ENCODE measurements around the gene ATP13A1.
"Not testable (repeated sequence)": the region's sequence is repeated elsewhere in the genome, so short reads cannot be mapped to it uniquely, and the experiment has no call there.

Gene ATP13A1

DNA sequence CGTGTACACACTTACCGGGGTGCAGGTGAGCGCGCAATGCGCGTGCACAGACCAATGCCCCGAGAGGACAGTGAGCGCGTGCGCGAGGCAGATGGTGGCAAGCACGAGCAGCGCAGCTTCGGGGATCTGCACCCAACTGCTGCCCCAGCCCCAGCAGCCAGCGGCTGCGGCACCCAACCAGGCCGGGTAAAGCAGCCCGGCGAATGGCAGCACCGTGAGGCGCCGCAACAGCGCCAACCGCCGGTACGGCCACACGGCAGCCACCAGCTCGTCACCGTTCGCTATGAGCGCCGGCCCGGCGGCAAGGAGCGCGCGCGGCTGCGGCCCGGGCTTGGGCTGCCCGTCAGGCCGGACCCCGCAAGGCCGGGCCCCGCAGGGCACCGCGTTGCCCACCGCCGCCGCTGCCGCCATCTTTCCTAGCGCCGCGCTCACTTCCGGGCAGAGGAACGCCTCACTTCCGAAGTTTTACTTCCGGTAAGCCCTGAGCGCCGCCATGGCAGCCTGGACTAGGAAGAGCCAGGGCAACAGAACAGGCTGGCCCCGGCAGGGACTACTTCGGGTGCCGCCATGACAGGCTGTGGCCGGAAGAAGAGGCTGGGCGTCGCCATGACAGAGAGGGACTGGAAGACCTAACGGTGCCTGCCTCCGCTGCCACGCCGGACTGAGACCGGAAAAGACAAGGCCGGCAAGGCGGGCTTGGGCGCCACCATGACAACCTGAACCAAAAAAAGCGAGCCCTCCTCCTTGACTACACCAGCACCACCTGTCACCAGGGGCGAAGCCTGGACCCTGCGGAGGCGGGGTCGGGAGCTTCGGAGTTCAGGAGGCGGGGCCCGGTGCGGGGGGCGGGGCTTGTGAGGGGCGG is at the start of gene ATP13A1:
ATP13A1 (minus strand) TSS at position 421 of the 865 bp plus-strand sequence; CDS start at position 411, 10 bp downstream.
- DNase-seq, result peak; percentile 64

DNA sequence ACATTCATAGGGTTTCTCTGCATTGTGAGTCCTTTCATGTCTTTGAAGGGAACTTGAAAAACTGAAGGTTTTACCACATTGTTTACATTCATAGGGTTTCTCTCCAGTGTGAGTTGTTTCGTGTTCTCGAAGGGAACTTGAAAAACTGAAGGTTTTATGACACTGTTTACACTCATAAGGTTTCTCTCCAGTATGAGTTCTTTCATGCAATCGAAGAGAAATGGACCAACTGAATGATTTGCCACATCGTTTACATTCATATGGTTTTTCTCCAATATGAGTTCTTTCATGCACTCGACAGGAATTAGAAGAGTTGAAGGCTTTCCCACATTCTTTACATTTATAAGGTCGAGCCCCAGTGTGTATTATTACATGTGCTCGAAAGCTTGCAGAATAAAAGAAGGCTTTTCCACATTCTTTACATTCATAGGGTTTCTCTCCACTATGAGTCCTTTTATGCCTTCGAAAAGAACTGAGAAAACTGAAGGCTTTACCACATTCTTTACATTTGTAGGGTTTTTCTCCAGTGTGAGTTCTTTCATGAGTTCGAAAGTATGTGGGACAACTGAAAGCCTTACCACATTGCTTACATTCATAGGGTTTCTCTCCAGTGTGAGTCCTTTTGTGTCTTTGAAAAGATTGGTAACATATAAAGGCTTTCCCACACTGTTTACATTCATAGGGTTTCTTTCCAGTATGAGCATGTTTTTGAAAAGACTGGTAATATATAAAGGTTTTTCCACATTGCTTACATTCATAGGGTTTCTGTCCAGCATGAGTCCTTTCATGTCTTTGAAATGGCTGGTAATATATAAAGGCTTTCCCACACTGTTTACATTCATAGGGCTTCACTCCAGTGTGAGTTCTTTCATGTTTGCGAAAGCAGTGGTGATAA is 48.7 kb upstream of the ATP13A1 start:
- DNase-seq, result no peak

DNA sequence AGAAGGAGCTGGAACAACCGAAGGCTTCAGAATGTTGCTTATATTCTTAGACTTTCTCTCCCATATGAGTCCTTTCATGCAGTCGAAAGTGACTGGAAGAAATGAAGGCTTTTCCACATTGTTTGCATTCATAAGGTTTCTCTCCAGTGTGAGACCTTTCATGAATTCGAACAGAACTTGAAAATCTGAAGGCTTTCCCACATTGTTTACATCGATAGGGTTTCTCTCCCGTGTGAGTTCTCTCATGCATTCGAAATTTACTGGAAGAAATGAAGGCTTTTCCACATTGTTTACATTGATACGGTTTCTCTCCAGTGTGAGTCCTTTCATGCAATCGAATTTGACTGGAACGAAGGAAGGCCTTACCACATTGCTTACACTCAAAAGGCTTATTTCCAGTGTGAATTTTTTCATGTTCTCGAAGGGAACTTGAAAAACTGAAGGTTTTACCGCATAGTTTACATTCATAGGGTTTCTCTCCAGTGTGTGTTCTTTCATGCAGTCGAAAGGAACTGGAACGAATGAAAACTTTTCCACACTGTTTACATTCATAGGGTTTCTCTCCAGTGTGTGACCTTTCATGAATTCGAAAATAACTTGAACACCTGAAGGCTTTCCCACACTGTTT is 47.9 kb upstream of the ATP13A1 start:
- no peak for DNase-seq

DNA sequence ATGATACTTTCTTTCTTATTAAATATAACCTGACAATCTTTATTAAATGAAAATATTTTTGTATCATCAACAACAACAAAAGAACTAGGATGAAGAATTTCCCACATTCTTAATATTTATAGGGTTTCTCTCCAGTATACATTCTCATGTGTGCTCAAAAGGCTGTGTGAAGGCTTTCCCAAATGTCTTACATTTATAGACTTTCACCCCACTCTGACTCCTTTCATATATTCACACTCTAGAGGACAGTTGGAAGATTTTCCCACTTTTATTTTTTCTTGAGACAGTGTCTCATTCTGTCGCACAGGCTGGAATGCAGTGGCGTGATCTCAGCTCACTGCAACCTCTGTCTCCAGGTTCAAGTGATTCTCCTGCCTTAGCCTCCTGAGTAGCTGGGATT is 47.0 kb upstream of the ATP13A1 start:
- DNase-seq, result no peak

DNA sequence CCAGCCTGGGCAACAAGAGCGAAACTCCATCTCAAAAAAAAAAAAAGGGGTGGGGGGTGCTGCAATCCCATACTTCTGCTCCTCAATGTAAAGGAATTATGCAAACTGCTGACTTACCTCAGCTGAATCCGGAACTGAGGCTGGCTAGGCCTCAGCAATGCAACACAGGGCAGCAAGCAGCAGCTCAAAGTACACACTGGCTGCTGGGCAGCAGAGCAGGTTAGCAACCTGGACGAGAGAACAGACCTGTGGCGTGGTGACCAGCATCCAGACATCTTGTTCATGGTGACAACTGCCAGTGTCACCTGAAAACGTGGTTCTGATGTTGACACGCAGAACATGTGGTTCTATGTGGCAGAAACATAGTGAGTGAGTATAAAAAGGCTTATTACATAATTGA is 41.4 kb upstream of the ATP13A1 start:
- DNase-seq, result no peak

DNA sequence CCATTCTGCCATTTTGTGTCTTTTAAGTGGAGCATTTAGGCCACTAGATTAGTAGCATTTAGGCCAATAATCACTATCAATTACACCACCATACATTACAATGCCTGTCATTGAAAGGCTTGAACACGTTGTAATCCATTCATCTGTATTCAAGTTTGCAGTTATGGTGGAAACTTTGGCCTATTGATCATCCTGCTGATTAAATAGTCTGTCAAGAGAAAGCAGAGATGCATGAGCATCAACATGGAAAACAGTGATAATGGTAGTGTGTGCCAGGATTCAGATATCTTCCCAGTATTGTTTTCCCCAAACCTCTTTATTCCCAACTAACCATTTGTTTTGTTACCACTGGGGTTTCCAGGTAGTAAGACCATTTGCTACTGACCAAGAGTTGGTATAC is 37.0 kb upstream of the ATP13A1 start:
- not testable (repeated sequence) for DNase-seq

DNA sequence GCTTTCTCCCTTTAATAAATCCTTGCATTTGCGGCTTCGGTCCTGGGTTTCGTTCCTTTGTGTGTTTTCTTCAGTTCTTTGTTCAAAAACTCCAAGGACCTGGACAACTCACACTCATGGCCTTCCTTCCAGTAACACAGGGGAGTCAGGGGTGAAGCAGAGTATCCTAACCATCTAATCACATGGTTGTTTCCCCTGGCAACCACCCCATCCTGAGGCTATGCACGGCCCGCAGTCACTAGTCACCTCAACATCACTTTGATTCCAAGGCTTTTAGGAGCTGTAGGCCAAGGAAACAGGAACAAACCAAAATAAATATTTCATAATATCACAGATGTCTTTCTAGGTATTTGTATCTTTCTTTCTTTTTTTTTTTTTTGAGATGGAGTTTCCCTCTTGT is 34.1 kb upstream of the ATP13A1 start:
- DNase-seq, result no peak

DNA sequence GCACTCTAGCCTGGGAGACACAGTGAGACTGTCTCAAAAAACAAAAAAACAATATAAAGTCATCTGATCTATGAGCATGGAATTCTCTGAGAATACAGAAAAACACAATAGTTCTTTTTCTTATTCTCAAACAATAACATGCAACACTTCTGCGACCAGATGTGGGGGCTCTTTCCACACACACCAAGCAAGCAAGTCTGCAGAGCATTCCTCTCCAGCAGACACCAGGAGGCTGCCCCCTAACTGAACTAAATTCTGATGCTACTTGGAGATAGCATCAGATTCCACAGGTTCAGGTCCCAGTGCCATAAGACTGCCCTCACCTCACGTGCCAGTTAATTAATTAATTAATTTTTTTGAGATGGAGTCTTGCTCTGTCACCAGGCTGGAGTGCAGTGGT is 32.9 kb upstream of the ATP13A1 start:
- no peak for DNase-seq

DNA sequence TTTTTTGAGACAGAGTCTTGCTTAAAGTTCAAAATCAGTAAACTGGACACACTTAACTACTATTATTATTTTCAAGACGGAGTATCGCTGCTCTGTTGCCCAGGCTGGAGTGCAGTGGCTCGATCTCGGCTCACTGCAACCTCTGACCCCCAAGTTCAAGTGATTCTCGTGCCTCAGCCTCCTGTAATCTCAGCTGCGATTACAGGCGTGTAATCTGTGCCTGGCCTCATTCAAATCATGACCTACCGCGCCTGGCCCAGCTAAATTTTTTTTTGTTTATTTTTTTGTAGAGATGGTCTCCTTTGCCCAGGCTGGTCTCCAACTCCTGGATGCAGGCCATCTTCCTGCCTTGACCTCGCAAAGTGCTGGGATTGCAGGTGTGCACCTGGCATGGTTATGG is 28.2 kb upstream of the ATP13A1 start:
- DNase-seq, result no peak

DNA sequence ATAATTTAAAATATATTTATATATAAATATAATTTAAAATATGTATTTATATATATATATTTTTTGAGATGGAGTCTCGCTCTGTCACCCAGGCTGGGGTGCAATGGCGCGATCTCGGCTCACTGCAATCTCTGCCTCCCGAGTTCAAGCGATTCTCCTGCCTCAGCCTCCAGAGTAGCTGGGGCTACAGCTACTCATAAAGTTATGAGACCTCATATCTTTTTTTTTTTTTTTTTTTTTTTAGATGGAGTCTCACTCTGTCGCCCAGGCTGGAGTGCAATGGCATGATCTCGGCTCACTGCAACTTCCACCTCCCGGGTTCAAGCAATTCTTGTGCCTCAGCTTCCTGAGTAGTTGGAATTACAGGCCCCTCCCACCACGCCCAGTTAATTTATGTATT is 25.5 kb upstream of the ATP13A1 start:
- not testable (repeated sequence) for DNase-seq

DNA sequence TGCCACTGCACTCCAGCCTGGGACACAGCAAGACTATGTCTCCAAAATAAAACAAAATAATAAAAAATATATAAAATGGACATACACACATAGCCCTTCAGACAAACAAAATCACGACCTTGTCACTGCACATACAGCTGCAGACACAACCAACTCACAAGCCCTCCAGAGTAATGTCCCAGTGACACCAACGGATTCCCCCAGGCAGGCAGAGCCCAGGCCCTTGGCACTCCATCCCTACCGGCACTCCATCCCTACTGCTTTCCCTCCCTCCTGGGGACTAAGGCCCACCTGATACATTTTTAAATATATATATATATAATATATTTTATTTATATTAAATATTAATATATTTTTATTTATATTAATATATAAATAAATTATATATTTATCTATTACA is 23.6 kb upstream of the ATP13A1 start:
- no peak for DNase-seq

DNA sequence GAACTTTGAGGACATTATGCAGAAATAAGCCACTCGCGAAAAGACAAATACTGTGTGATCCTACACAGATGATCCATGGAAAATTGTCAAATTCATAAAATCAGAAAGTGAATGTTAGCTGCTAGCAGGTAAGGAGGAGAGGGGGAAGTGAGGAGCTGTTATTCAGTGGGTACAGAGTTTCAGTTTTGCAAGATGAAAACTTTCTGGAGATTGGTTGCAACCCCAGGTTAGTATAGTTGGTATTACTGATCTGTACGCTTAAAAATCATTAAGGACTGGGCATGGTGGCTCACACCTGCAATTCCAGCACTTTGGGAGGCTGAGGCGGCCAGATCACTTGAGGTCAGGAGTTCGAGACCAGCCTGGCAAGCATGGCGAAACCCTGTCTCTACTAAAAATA is 23.1 kb upstream of the ATP13A1 start:
- no peak for DNase-seq

DNA sequence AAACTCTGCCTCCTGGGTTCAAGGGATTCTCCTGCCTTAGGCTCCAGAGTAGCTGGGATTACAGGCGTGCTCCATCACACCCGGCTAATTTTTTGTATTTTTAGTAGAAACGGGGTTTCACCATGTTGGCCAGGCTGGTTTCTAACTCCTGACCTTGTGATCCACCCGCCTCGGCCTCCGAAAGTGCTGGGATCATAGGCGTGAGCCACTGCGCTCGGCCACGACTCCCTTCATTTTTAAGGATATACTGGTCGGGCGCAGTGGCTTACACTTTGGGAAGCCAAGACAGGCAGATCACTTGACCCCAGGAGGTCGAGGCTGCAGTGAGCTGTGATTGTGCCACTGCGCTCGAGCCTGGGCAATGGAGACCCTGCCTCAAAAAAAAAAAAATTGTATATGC is 22.6 kb upstream of the ATP13A1 start:
- DNase-seq, result not testable (repeated sequence)

DNA sequence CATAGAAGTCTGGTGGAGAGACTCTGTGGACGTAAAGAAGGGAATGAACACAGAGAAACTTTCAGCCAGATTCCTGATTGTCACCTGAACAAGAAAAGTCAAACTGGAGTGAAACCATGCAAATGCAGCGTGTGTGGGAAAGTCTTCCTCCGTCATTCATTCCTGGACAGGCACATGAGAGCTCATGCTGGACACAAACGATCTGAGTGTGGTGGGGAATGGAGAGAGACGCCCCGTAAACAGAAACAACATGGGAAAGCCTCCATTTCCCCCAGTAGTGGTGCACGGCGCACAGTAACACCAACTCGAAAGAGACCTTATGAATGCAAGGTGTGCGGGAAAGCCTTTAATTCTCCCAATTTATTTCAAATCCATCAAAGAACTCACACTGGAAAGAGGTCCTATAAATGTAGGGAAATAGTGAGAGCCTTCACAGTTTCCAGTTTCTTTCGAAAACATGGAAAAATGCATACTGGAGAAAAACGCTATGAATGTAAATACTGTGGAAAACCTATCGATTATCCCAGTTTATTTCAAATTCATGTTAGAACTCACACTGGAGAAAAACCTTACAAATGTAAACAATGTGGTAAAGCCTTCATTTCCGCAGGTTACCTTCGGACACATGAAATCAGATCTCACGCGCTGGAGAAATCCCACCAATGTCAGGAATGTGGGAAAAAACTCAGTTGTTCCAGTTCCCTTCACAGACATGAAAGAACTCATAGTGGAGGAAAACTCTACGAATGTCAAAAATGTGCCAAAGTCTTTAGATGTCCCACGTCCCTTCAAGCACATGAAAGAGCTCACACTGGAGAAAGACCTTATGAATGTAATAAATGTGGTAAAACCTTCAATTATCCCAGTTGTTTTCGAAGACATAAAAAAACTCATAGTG is 15.9 kb upstream of the ATP13A1 start:
- no peak for DNase-seq

DNA sequence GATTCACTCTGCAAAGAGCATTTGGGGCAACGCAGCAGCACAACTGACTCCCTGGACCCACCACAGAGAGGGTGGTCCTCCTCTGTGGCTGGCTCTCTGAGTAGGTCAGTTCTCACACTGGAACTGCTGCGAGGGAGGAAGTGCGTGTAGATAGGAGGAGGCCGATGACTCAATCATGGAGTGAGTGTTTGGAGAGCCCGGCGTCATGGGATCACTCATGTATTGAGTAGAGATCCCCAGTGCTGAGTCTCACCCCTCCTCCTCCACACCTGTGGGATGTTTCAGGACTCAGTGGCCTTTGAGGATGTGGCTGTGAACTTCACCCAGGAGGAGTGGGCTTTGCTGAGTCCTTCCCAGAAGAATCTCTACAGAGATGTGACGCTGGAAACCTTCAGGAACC is 14.1 kb upstream of the ATP13A1 start:
- DNase-seq, result no peak

DNA sequence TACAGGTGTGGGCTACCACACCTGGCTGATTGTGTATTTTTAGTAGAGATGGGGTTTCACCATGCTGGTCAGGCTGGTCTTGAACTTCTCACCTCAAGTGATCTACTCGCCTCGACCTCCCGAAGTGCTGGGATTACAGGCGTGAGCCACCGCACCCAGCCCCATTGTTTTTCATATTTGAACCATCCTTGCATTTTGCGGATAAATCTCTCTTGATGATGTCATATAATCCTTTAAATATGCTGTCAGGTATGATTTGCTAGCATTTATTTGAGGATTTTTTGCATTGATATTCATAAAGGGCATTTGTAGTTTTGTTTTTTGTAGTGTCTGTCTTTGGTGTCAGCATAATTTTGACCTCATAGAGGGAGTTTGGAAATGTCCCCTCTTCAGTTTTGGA is 10.8 kb upstream of the ATP13A1 start:
- DNase-seq, result no peak

DNA sequence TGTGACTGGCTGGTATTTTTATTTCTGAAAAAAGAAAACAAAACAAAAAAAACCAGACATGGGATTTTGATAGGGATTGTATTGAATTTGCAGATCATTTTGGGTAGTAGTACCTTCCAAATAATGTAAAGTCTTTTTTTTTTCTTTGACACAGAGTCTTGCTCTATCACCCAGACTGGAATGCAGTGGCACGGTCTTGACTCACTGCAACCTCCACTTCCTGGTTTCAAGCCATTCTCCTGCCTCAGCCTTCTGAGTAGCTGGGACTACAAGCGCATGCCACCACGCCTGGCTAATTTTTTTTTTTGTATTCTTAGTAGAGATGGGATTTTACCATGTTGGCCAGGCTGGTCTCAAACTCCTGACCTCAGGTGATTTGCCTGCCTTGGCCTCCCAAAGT is 9.3 kb upstream of the ATP13A1 start:
- no peak for DNase-seq

DNA sequence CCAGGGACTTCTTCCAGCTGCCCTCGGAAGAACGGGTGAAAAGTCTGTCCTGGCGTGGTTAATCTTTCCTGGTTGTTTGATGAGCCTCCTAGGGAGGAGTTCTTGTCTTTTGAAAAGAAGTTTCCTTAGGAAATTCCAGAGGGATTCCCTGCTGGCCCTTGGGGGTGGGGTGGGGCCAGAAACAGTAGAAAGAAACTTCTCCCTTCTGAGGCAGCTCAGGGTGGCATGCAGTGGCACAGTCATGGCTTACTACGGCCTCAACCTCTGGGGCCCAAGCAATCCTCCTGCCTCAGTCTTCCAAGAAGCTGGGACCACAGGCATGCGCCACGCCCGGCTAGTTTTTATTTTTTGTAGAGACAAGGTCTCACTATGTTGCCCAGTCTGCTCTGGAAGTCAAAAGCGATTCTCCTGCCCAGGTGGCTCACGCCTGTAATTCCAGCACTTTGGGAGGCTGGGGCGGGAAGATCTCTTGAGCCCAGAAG is 6.6 kb upstream of the ATP13A1 start:
- DNase-seq, result no peak

DNA sequence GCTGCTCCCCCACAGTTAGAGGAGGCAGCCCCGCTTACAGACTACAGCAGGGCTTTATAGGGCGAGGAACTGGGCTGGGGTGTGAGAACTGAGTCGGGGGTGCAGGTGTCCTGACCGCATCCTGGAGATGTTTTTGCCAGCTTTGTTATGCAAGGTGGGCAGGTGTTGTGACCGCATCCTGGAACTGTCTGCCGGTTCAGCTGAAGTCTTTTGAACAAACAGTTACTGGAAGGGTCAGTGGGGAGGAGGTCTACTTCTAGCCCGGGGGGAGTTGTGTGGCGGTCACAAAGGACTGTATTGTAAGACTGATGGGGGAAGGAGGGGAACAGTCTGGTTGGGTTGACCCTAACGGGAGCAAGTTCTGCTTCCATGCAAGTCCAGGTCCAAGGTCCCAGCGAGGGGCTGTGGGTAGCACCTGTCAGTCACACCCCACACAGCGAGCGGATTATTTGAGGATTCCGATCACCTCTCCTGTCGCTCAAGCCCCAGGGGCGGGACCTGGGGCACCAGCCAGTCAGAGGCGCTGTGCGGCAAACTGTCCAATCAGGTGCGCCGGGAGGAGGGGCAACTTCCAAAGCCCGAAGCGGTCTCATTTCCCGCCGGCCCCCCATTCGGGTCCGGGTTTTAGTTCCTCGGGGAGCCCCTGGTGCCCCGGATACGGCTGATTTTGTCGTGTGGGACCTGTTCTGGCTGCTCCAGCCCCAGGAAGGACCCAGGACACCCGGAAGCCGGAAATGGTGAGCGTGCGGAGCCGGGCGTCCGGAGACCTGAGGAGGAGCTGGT is 4.9 kb upstream of the ATP13A1 start, which contains the start of gene ZNF101:
ZNF101 (plus strand) TSS at position 610 of the 783 bp plus-strand sequence; CDS start at position 735, 125 bp downstream.
- DNase-seq, result peak; percentile 49

DNA sequence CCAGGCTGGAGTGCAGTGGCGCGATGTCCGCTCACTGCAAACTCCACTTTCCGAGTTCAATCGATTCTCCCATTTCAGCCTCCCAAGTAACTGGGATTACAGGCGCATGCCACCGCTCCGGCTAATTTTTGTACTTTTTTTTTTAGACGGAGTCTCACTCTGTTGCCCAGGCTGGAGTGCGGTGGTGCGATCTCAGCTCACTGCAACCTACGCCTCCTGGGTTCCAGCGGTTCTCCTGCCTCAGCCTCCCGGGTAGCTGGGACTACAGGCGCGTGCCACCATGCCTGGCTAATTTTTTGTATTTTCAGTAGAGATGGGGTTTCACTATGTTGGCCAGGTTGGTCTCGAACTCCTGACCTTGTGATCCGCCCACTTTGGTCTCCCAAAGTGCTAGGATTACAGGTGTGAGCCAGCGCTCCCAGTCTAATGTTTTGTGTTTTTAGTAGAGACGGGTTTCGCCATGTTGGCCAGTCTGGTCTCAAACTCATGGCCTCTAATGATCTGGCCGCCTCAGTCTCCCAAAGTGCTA is 2.0 kb upstream of the ATP13A1 start:
- DNase-seq, result not testable (repeated sequence)

DNA sequence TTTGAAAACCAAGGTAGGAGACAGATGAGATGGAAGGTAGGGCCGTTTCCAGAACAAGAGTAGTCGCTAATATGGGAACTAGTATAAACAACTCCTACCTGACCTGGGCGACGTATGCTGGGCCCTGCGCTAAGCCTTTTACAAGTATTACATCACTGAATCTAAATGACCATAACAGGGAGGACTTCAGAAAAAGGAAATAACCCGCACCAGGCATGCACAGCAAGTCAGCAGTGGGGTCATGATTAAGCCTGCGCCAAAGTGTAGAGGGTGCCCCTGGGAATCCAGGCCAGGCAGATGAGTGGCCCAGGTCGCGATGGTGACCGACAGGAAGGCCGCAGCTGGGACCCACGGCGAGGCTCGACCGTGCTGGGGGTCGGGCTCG is 613 bp downstream of the ATP13A1 start:
- DNase-seq, result no peak

Measured in NCI-H187 treated with DMSO at 0.1 percent for 48 hours (cell line).